Kidney tubule cell (primary cell): ENCODE measurements around the gene TMEM212.
A peak's percentile ranks its signal among the peaks of the same experiment; 100 is the strongest.
"Not testable (repeated sequence)": the region's sequence is repeated elsewhere in the genome, so short reads cannot be mapped to it uniquely, and the experiment has no call there.

Experiments
- DNase-seq: peaks from one replicate; pipeline ENCODE4 v3.0.0-alpha.2; 2018; ENCODE audit warnings: low spot score

TMEM212 gene

DNA sequence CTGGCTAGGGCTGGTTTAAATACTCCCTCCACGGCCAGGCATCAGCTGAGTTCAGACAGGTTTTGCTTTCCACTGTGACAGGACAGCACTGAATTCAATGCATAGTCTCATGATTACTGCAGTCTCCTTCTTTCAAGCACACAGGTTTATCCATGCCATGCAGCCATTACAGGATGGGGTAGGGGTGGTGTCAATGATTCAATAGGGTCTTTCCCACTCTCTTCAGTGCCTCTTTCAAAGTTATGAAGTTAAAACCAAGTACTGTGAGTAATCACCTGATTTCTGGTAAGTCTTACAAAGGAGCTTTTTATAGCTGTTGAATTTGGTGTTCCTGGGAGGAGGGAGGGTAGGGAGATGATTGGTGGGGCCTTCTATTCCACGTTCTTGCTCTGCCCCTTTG is 47.2 kb downstream of the TMEM212 start:
- peak; percentile 26 for DNase-seq

DNA sequence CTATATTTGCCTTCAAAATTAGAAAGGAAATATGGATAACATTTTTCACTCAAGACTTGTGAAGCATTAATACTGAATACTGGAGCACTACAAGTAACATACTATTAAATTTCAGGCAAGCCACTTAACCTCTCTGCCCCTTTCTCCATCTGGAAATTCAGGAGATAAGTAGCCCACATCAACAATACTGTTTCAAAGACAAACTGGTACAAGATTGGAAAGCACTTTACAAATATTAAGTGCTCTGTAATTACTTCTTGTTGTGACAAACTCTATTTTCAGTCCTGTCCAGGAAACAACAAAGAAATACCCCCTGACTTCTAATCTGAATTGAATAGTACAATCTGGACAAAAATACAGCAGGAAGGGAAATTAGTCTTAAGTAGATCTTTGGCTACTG is 49.3 kb downstream of the TMEM212 start:
- no peak for DNase-seq

DNA sequence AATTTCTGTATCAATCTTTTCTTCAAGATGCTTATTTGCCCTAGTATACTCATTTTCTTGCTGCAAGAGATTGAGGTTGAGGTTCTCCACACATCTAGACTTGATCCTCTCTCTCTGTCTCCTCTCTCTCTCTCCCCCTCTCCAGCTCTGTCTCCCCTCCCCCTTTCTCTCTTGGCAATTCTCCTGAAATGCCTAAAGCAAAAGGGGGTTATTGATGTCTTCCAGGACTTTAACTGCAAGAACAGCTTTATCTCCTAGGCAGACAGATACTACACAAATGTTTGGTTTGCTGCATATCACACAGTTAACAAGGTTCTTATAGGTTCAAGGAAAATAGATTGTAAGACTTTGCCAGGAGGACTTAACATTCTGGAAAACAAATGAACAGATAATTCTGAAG is 52.1 kb downstream of the TMEM212 start:
- DNase-seq, result no peak

DNA sequence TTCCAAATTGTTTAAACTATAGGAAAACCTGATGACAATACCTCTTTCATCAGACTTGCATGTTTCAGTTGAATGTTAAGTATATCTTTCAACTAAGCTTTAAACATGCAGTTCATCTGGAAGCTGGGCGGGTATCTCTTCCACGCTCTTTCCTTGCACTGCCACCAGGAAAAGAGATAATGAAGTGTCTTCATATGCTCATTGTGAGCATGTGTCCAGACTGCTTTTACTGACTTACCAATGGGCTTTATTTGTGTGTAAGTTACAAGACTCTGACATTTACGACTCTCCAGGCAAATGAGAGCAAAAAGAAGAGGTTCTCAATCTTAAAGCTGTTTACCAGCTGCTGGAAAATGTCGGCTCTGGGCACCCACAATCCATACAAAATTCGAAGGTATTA is 52.8 kb downstream of the TMEM212 start:
- DNase-seq, result no peak

DNA sequence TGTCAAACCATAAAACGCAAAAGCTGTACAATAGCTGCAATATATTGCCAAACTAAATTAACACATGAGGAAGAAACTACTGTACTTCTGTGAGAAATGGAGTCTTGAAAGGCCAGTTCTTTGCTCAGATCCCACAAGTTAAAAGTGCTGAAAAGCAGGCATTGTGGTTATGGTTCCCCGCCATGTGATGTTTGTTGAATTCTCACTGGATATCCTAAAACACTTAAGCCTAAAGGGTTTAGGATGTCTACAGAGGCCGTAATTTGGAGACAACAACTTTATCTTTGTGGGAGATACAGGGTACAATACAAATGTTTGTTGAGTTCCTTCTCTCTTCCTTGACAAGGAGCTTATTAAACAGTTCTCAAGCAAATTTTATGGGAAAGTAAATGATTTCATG is 53.2 kb downstream of the TMEM212 start:
- no peak for DNase-seq

DNA sequence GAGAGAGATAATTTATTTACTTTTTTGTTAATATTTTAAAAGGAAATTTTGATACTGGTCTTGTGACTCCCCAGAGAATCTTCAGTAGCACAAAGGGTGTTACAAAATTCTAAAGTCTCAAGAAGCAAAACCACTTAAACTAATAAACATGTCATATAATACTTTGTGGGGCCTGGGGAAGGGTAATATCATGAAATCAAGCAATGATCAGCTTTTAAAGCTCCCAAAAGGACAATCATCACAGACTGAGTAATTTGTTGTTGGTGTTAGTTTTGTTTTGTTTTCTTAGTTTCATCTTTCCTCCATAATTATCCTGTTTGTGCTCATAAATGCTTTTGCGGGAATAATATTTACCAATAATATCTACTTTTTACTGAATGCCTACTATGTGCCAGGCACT is 55.0 kb downstream of the TMEM212 start:
- DNase-seq, result no peak

DNA sequence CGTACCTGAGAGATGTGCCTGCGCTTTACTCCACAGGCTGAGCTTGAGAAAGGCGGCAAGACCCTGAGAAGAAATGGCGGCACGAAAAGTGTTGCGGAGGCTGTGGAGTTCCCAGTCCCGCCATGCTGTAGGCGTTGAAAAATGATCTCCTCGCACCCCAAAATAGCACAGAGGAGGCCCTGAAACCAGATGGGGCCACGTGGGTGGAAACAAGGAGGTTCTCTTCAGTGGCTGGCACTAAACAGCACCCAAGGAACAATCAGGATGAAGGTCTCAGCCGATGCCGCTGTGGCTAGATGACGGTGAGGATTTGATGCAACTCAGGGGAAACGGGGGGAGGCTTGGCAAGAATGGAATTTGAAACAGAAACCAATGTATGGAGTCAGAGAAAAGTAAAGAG is 57.3 kb downstream of the TMEM212 start:
- no peak for DNase-seq

DNA sequence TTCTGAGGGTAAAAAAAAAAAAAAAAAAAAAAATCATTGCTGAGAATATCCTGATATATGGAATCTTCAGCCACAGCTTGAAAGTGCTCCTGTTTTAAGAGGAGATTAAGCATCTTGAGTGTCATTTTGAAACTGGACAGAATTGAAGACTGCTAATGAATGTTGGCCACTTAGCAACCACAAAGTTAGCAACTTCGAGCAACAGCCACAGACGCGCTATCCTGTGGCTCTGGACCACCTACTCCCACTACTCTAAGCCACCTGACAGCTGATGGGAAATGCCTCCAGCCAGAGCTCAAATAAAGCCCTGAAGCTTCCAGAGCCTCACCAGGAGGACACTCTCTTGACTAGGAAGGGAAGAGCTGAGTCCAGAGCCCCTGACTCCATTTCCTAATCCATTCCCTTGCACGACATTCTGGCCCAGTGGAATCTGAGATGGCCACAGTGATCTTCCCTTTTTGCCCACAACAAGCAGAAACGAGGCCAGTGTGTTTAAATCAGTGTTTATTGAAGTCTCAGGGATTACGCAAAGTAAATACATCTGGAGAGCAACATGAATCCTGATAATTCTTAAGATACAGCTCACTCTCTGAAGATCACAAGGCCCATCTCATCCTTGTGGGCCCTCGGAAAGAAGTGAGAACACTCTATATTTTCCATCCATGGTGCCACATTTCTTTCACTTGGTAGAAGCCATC is 58.6 kb downstream of the TMEM212 start:
- no peak for DNase-seq

DNA sequence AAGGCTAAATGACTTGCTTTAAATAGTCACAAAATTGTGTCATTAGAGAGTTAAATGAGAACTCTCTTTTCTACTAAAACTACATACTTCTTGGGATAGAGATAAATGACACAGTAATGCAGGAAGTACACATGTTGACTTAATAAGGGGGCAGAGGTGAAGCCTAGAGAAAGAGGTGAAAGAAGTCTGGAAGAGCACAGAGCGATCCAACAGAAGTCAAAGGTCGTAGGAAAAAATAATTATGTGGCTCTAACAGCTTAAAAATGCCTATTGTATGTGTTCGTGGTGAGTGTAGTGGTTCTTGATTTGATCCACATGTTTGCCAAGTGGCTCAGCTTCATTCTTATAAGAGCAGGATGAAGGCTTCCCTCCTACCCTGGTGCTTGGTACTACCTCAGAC is 61.7 kb downstream of the TMEM212 start:
- DNase-seq, result no peak

DNA sequence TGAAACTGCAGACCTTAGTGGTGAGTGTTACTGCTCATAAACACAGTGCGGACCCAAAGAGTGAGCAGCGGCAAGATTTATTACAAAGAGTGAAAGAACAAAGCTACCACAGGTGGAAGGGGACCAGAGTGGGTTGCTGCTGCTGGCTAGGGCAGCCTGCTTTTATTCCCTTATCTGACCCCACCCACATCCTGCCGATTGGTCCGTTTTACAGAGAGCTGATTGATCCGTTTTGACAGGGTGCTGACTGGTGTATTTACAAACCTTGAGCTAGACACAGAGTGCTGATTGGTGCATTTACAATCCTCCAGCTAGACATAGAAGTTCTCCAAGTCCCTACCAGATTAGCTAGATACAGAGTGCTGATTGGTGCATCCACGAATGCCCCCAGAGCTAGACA is 63.4 kb downstream of the TMEM212 start:
- not testable (repeated sequence) for DNase-seq

DNA sequence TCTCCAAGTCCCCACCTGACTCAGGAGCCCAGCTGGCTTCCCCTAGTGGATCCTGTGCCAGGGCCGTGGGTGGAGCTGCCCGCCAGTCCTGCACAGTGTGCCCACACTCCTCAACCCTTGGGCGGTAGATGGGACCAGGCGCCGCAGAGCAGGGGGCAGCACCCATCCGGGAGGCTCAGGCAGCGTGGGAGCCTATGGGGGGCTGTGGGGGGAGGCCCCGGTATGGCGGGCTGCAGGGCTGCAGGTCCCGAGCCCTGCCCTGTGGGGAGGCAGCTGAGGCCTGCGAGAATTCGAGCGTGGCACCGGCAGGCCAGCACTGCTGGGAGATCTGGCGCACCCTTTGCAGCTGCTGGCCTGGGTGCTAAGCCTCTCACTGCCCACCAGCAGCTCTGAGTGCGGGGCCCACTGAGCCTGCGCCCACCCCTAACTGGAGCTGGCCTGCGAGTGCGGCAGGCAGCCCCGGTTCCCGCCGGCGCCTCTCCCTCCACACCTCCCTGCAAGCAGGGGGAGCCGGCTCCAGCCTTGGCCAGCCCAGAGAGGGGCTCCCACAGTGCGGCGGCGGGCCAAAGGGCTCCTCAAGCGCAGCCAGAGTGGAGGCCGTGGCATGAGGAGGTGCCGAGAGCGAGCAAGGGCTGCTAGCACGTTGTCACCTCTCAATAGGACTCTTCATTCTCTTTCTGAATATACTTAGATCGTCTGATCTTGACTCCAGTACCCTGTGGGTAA is 64.0 kb downstream of the TMEM212 start:
- no peak for DNase-seq

DNA sequence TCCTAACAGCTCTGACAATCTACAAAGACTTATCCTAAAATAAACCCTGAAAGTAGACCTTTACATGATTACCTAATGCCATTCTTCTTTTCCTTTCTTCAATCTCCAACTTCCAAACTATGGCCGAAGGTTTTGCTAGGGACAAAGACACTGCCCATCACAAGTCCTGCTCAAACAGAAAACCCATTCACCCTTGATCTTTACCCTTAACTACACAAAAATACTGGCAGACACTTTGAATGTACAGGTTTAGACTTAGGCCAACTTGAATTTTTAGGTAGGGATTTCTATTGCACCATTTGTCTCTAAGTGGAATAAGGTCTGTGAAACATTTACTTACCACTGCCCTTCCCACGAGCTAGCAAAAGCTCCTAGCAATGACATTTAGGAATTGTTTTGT is 64.6 kb downstream of the TMEM212 start:
- no peak for DNase-seq

DNA sequence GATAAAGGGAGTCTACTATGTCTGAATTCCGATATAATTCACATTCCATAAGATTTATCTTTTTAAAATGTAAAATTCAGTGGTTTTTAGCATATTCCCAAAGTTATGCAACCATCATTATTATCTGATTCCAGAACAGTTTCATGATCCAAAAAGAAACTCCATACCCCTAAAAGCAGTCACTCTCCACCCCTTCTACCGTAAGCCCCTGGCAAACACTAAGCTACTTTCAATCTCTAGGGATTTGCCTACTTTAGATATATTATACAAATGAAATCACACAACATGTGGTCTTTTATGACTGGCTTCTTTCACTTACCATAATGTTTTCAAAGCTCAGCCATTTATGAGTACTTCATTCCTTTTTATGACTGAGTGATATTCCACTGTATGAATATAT is 65.6 kb downstream of the TMEM212 start:
- no peak for DNase-seq
